Activated naive CD8-positive, alpha-beta T cell treated with anti-CD3 and anti-CD28 coated beads, Interleukin-2, amount 10 ng/mL, durations not matched to agents 7 days and 5 days (primary cell): Measurements from ENCODE around the gene OPRD1. TPM values are rescaled to one million over a fixed set of nuclear protein-coding genes. Genes with fewer than 3 reads are reported as not detected.
"Not testable (repeated sequence)": the region's sequence is repeated elsewhere in the genome, so short reads cannot be mapped to it uniquely, and the experiment has no call there.

ENCODE experiments used
- ATAC-seq: fragments of 150-1000 bp; cut with Tn5 transposase; one replicate; pipeline ENCODE4 v1.10.0; 2021; ENCODE audit warnings: low read depth, moderate library complexity
- POLR2A ChIA-PET: fragments of 350-600 bp; sonication (Branson Sonifier 250); formaldehyde crosslinking; loops from one replicate; lab custom pipeline; 2021; ENCODE audit warnings: antibody characterized with exemption; lab: Charles Lee
- DNase-seq: peaks from one replicate; pipeline ENCODE4 v3.0.0; 2021
- H3K27ac Mint-ChIP-seq: one replicate; pipeline ENCODE4 v1.8.0; 2022; ENCODE audit warnings: mild to moderate bottlenecking, mixed read lengths
- H3K27me3 Mint-ChIP-seq: one replicate; pipeline ENCODE4 v1.8.0; 2022; ENCODE audit warnings: mild to moderate bottlenecking, moderate library complexity, mixed read lengths
- H3K36me3 Mint-ChIP-seq: one replicate; pipeline ENCODE4 v1.8.0; 2021; ENCODE audit warnings: mild to moderate bottlenecking, mixed read lengths
- H3K4me1 Mint-ChIP-seq: one replicate; pipeline ENCODE4 v1.8.0; 2021; ENCODE audit warnings: mixed read lengths
- H3K4me3 Mint-ChIP-seq: one replicate; pipeline ENCODE4 v1.8.0; 2022; ENCODE audit warnings: mild to moderate bottlenecking, moderate library complexity, mixed read lengths
- H3K9me3 Mint-ChIP-seq: one replicate; pipeline ENCODE4 v1.8.0; 2021; ENCODE audit warnings: mixed read lengths
- total RNA-seq, 2 experiments: library from RNA; stranded (reverse); gene quantifications; one replicate each; pipeline ENCODE4 v1.2.3, GENCODE V29; 2021

OPRD1 gene
- total RNA-seq, 2 experiments from 2014 or later = not detected

DNA sequence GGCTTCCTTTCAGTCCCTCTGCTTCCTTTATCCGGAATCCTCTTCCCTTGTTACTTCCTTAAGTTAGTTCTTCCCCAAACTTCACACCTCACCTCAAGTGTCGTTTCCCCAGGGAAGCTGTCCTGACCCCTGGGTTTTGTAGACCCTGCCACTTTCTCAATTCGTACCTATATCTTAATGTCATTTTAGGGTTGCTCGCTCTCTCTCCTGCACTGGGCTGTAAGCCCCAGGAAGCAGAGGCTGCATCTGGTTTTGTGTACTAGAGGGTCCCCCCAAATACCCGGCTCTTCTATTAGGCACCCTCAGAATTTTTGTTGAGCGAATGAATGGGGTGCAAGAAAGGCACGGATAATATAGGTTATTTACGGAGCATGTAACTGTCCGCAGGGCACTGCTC lies 603 bp upstream of the OPRD1 start:
- Mint-ChIP-seq H3K27me3 (peaks cover 68% of the 10 kb centered on the region), H3K27ac (no peak overlapping the region)

DNA sequence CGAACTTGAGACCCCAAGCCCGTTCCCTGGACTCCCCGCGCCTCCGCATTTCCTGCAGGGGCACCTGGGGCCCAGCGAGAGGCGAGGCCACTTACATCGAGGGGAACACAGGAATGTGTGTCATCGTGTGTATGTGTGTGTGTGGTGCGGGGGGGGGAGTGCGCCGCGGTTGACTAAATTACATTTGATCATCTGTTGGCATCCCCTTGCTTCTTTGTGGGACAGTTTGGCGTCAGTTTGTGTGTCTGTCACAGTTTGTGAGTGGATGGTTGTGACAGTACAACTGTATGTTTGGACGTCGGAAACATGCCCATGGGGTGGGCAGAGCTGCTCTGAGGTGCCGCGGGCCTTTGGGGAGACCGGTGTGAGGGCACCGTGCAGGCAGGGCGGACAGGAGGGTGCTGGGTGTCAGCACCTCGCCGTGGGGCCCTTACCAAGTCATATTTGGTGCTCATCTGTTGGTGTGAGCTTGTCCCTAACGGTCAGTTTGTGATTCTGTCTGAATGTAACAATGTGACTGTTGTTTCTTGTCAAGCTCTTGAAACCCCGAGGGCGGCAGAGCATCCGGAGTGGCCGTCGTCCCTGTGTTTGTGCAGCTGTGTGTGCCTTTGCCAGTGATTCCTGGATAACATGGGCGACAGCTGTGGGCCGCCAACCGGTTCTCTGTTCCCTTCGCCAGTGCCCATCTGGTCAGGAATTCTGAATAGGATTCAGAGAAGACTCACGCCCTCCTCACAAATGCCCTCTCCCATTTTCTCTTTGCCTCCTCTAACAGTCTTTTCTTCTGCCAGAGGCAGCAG lies 899 bp downstream of the OPRD1 start:
- POLR2A ChIA-PET = no interaction called here
- H3K4me3 Mint-ChIP-seq = no peak overlapping the region

More for the DNA sequence above, 603 bp upstream of the OPRD1 start:
- DNase-seq = no peak
- peaks cover 4% of the 10 kb centered on the region for H3K4me1 Mint-ChIP-seq
- no peaks in the 10 kb centered on the region for H3K9me3 Mint-ChIP-seq
- POLR2A ChIA-PET = no interaction called here
- no peaks in the 10 kb centered on the region for H3K36me3 Mint-ChIP-seq
- no peak for ATAC-seq
- no peak overlapping the region for H3K4me3 Mint-ChIP-seq

DNA sequence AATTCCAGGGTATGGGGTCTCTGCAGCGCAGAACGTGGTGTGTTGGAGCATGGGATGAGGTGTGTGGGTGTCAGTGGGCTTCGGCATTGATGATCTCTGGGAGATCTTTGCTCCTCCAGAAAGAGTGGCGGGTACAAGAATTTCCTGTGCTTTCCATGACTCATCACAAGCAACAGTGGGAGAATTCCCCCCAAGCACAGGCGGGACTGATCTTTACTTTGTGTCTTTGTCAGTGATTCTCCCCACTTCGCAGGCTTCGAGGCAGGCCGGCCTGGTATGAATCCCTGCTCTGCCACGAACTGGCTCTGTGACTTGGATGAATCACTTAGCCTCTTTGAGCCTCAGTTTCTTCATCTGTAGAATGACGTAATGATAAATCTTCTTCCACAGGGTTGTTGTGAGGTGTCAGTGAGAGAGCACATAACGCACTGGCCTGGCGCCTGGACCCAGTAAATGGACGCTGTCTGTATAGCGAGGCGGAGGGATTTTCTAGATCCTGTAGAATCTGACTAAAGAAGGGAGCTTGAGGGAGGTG lies 2.0 kb downstream of the OPRD1 start:
- peaks cover 4% of the 10 kb centered on the region for H3K4me1 Mint-ChIP-seq
- POLR2A ChIA-PET = no interaction called here
- H3K9me3 Mint-ChIP-seq = no peaks in the 10 kb centered on the region
- DNase-seq (no peak), ATAC-seq (no peak)
- H3K27ac Mint-ChIP-seq = no peak overlapping the region
- H3K36me3 Mint-ChIP-seq = no peaks in the 10 kb centered on the region
- peaks cover 66% of the 10 kb centered on the region for H3K27me3 Mint-ChIP-seq
- H3K4me3 Mint-ChIP-seq = no peak overlapping the region

More for the DNA sequence above, 899 bp downstream of the OPRD1 start:
- no peak for ATAC-seq
- peaks cover 68% of the 10 kb centered on the region for H3K27me3 Mint-ChIP-seq
- H3K36me3 Mint-ChIP-seq = no peaks in the 10 kb centered on the region
- H3K9me3 Mint-ChIP-seq = no peaks in the 10 kb centered on the region
- no peak overlapping the region for H3K27ac Mint-ChIP-seq
- no peak for DNase-seq
- H3K4me1 Mint-ChIP-seq = peaks cover 4% of the 10 kb centered on the region

DNA sequence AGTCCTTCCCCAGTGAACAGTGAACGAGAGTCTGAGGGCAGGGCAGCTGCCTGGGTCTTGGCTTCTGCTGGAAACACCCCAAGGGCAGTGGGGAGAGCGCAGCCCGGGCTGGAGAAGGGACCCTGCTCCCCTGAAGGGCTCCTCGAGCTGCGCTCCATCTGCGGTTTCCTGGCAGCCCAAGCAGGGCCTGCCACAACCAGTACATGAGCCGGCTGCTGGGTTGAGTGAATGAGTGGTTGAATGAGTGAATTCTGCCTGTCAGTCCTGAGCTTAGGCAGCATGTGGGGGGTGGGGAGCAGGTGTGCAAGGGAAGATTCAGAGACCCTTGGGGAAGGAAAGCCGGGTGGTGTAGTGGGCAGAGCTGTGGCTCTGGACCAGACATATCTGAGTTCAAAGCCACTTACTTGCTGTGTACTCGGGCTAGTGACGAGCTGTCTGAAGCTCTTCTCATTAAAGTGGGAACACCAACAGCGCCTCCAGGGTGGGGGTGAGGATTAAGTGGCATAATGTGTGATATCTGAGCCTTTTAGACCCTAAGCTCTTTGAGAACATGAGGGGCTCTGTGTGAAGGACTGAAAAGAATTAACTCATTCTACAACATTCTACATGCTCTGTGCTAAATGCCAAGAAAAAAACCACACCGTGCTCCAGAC lies 3.7 kb downstream of the OPRD1 start:
- DNase-seq (peak; percentile 33), ATAC-seq (peak; percentile 64)
- Mint-ChIP-seq H3K4me1 (peaks cover 4% of the 10 kb centered on the region), H3K36me3 (no peaks in the 10 kb centered on the region), H3K9me3 (no peaks in the 10 kb centered on the region), H3K27me3 (peaks cover 51% of the 10 kb centered on the region), H3K4me3 (no peak overlapping the region), H3K27ac (no peak overlapping the region)
- POLR2A ChIA-PET = no interaction called here

DNA sequence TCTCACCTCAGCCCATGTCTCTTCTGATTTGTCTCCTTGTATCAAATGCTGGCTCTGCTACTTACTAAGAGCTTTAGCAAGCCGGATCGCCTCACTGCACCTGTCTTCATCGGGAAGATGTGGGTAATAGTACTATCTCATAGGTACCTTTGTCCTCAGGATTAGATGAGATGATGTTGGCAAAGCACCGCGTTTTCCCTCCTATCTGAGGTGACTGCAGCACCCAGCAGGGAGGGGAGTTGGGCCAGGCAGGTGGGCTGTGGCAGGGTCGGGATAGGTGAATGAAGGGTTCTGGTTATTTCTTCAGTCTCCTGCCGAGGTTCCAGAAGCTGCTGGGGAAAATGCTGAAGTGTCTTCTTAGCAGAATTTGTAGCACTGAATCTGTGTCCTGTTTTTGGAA lies 5.2 kb downstream of the OPRD1 start:
- no peak for DNase-seq
- ATAC-seq = no peak
- no peaks in the 10 kb centered on the region for H3K36me3 Mint-ChIP-seq
- no peaks in the 10 kb centered on the region for H3K9me3 Mint-ChIP-seq
- no peak overlapping the region for H3K27ac Mint-ChIP-seq
- peaks cover 40% of the 10 kb centered on the region for H3K27me3 Mint-ChIP-seq
- H3K4me1 Mint-ChIP-seq = peaks cover 2% of the 10 kb centered on the region
- POLR2A ChIA-PET = no interaction called here
- no peak overlapping the region for H3K4me3 Mint-ChIP-seq

DNA sequence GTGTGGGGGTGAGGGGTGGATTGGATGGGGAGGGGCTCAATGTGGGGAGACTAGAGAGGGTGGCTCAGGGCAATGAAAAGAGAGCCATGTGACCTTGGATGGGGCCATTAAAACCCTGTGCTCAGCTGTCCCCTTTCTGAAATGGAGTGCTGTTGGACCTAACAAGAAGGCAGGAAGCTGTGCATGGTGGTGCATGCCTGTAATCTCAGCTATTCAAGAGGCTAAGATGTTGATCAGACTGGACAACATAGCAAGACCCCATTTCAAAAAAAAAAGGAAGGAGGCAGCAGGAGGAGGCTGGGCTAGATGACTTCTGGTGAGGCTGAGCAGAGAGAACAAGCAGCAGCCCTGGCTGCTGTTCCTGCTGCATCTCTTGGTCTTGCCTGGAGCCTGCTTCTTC lies 7.0 kb downstream of the OPRD1 start:
- POLR2A ChIA-PET = no interaction called here
- Mint-ChIP-seq H3K27me3 (peaks cover 24% of the 10 kb centered on the region), H3K4me1 (peaks cover 2% of the 10 kb centered on the region), H3K36me3 (no peaks in the 10 kb centered on the region), H3K9me3 (no peaks in the 10 kb centered on the region), H3K4me3 (no peak overlapping the region), H3K27ac (no peak overlapping the region)
- ATAC-seq = no peak
- no peak for DNase-seq

DNA sequence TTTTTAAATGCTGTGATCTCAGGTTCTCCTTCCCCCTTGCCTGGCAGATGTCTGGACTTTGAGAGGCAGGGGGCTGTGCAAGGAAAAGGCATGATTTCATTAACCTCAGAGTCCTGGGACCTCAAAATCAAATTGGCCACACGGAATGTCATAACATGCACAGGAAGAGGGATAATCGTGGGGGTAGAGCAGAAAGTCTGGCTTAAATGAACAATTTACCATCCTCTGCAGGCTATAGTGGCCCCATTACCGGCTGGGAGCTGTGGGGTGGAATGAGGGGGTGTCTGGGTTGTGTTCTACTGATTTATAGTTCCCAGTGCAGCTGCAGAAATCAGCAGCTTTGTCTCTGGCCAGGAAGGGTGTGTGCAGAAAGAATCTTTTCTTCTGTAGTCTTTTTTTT lies 10.8 kb downstream of the OPRD1 start:
- DNase-seq = no peak
- no peak for ATAC-seq
- H3K4me3 Mint-ChIP-seq = no peak overlapping the region
- H3K27ac Mint-ChIP-seq = no peak overlapping the region
- H3K36me3 Mint-ChIP-seq = no peaks in the 10 kb centered on the region
- H3K4me1 Mint-ChIP-seq = peaks cover 1% of the 10 kb centered on the region
- H3K9me3 Mint-ChIP-seq = no peaks in the 10 kb centered on the region
- POLR2A ChIA-PET = no interaction called here
- peaks cover 7% of the 10 kb centered on the region for H3K27me3 Mint-ChIP-seq

DNA sequence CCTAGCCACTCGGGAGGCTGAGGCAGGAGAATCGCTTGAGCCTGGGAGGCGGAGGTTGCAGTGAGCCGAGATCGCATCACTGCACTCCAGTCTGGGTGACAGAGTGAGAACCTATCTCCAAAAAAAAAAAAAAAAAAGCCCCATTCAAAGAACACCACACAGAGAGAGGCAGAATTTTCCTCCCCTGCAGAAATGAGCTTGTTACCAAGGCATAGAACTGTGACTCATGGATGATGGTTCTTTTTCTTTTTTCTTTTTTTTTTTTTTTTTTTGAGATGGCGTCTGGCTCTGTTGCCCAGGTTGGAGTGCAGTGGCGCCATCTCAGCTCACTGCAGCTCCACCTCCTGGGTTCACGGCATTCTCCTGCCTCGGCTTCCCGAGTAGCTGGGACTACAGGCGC lies 12.1 kb downstream of the OPRD1 start:
- H3K9me3 Mint-ChIP-seq, H3K4me3 Mint-ChIP-seq, H3K36me3 Mint-ChIP-seq, H3K27me3 Mint-ChIP-seq, ATAC-seq, DNase-seq, POLR2A ChIA-PET, H3K27ac Mint-ChIP-seq, H3K4me1 Mint-ChIP-seq: not testable (repeated sequence)

DNA sequence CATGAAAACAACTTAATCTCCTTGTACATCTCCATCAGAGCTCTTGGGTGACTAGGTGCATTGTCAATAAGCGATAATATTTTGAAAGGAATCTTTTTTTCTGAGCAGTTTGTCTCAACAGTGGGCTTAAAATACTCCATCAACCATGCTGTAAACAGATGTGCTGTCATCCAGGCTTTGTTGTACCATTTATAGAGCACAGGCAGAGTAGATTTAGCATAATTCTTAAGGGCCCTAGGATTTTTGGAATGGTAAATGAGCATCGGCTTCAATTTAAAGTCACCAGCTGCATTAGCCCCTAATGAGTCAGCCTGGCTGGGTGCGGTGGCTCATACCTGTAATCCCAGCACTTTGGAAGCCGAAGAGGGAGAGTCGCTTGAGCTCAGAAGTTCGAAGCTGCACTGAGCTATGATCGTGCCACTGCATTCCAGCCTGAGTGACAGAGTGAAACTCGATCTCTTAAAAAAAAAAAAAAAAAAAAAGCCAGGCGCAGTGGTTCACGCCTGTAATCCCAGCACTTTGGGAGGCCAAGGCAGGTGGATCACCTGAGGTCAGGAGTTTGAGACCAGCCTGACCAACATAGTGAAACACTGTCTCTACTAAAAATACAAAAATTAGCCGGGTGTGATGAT lies 16.4 kb downstream of the OPRD1 start:
- H3K36me3 Mint-ChIP-seq, H3K9me3 Mint-ChIP-seq, H3K27ac Mint-ChIP-seq, H3K27me3 Mint-ChIP-seq, H3K4me3 Mint-ChIP-seq, POLR2A ChIA-PET, ATAC-seq, H3K4me1 Mint-ChIP-seq, DNase-seq: not testable (repeated sequence)

DNA sequence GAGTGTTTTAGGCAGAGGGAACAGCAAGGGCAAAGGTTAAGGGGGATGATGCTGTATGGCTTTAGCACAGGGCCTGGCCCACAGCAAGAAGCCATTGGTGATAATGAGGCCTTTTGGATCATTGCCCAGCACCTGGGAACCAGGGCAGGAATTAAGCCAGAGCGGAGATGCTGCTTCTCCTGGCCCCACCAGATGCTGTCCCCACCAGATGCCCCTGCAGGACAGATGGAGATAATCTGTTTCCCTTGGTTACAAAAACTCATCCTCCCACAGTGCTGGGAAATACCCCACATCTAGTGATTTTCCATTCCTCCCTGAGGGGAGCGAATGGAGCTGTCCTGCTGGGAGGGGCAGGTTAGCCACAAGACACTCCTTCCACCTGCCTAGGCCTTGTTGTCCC lies 18.8 kb downstream of the OPRD1 start:
- no peak for DNase-seq
- ATAC-seq = no peak
- Mint-ChIP-seq H3K27me3 (peaks cover 11% of the 10 kb centered on the region), H3K4me1 (peaks cover under 1% of the 10 kb centered on the region), H3K27ac (no peak overlapping the region), H3K4me3 (no peak overlapping the region), H3K9me3 (no peaks in the 10 kb centered on the region), H3K36me3 (no peaks in the 10 kb centered on the region)
- POLR2A ChIA-PET = no interaction called here

DNA sequence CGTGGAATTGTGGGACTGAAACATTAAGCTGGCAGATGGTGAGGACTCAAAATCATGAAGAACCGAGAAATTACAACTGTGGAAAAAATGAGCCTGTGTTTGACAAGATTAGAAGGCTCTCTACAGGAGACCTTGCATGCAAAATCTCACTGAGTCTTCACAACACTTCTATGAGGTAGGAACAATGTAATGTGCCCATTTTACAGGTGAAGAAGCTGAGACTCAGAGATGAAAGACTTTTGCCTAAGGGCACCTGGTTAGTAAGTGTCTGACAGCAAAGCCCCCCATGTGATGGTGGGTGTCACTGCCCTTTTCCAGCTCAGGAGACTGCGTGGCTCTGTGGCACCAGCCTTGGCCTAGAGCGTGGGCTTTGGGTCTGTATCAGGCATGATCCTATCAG lies 21.0 kb downstream of the OPRD1 start:
- Mint-ChIP-seq H3K36me3 (no peaks in the 10 kb centered on the region), H3K27ac (no peak overlapping the region), H3K4me3 (no peak overlapping the region), H3K27me3 (peaks cover 16% of the 10 kb centered on the region), H3K9me3 (no peaks in the 10 kb centered on the region), H3K4me1 (no peaks in the 10 kb centered on the region)
- no peak for ATAC-seq
- DNase-seq = no peak
- POLR2A ChIA-PET = no interaction called here

DNA sequence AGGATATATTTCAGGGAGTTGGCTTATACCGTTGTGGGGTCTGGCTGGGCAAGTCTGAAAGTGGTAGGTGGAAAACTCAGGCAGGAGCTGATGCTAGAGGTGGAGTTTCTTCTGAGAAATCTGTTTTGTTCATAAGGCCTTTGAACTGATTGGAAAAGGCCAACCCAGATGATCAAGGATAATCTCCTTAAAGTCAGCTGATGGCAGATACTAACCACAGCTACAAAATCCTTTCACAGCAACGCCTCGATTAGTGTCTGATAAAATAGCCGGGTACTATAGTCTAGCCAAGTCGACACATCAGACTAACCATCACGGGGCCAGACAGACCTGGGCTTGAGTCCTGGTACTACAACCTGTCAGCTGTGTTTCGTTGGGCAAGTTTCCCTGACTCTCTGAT lies 21.4 kb downstream of the OPRD1 start:
- POLR2A ChIA-PET = no interaction called here
- H3K27ac Mint-ChIP-seq = no peak overlapping the region
- H3K27me3 Mint-ChIP-seq = peaks cover 20% of the 10 kb centered on the region
- no peaks in the 10 kb centered on the region for H3K4me1 Mint-ChIP-seq
- DNase-seq (no peak), ATAC-seq (no peak)
- no peak overlapping the region for H3K4me3 Mint-ChIP-seq
- H3K36me3 Mint-ChIP-seq = no peaks in the 10 kb centered on the region
- H3K9me3 Mint-ChIP-seq = no peaks in the 10 kb centered on the region

DNA sequence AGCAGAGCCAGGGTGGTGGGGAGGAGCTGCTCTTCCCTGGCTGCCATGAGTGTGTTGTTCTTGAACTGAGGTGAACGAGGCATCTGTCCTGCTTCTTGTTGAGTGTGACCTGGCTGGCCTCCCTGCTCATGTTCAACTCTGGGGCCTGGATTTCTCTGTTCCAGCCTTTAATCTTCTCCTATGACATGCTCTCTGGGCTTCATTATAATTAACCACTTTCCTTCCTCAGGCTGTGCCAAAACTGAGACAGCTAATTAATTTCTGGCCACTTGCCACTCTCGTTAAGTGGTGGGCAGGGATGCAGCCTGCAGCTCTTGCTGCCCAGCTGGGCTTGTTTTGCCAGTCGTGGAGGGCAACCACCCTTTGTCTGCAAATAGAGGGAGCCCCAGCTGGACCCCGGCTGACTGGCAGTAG lies 23.3 kb downstream of the OPRD1 start:
- POLR2A ChIA-PET = no interaction called here
- H3K36me3 Mint-ChIP-seq = no peaks in the 10 kb centered on the region
- no peaks in the 10 kb centered on the region for H3K4me1 Mint-ChIP-seq
- H3K4me3 Mint-ChIP-seq = no peak overlapping the region
- ATAC-seq = no peak
- no peak for DNase-seq
- H3K9me3 Mint-ChIP-seq = no peaks in the 10 kb centered on the region
- H3K27ac Mint-ChIP-seq = no peak overlapping the region
- peaks cover 29% of the 10 kb centered on the region for H3K27me3 Mint-ChIP-seq
